H9 (cell line): Measurements from ENCODE around the gene TRPV5. TPM values are rescaled to one million over a fixed set of nuclear protein-coding genes. Genes with fewer than 3 reads are reported as not detected.

ENCODE experiments used
- DNase-seq: peaks from one replicate; pipeline ENCODE4 v3.0.0-alpha.2; 2017
- H2AFZ ChIP-seq: one replicate; pipeline ENCODE4 v1.6.1; 2013; ENCODE audit warnings: mild to moderate bottlenecking, low read length, control low read depth, moderate library complexity
- H2AK5ac ChIP-seq: 2 replicates; pipeline ENCODE4 v1.6.1; 2013; ENCODE audit warnings: low read length, control low read depth, mixed read lengths; ENCODE audit not compliant: insufficient read length
- H2BK120ac ChIP-seq: one replicate; pipeline ENCODE4 v1.6.1; 2013; ENCODE audit warnings: low read depth, mild to moderate bottlenecking, low read length, control low read depth, inconsistent platforms; ENCODE audit not compliant: poor library complexity, severe bottlenecking
- H2BK12ac ChIP-seq: 2 replicates; pipeline ENCODE4 v1.6.1; 2013; ENCODE audit warnings: low read length, control low read depth, mixed read lengths, low read depth; ENCODE audit not compliant: insufficient read length
- H2BK15ac ChIP-seq: 2 replicates; pipeline ENCODE4 v1.6.1; 2013; ENCODE audit warnings: low read depth, low read length, control low read depth
- H2BK20ac ChIP-seq: one replicate; pipeline ENCODE4 v1.6.1; 2013; ENCODE audit warnings: low read depth, mild to moderate bottlenecking, low read length, control low read depth, inconsistent platforms; ENCODE audit not compliant: poor library complexity, severe bottlenecking
- H2BK5ac ChIP-seq: 2 replicates; pipeline ENCODE4 v1.6.1; 2013; ENCODE audit warnings: low read length, control low read depth, mixed read lengths; ENCODE audit not compliant: insufficient read length
- H3K14ac ChIP-seq: 2 replicates; pipeline ENCODE4 v1.6.1; 2013; ENCODE audit warnings: low read length, control low read depth; ENCODE audit not compliant: insufficient read depth
- H3K18ac ChIP-seq: 2 replicates; pipeline ENCODE4 v1.6.1; 2013; ENCODE audit warnings: low read depth, mild to moderate bottlenecking, mixed read lengths, low read length, control low read depth; ENCODE audit not compliant: insufficient read length
- H3K23ac ChIP-seq: 2 replicates; pipeline ENCODE4 v1.6.1; 2013; ENCODE audit warnings: low read length, control low read depth, mixed read lengths, low read depth; ENCODE audit not compliant: insufficient read length
- H3K23me2 ChIP-seq: 2 replicates; pipeline ENCODE4 v1.6.1; 2013; ENCODE audit warnings: low read depth, mild to moderate bottlenecking, mixed read lengths, low read length, control low read depth; ENCODE audit not compliant: insufficient read length, poor library complexity, severe bottlenecking
- H3K27ac ChIP-seq: 2 replicates; pipeline ENCODE4 v1.5.1; 2013; ENCODE audit warnings: low read length, control low read depth, mixed read lengths, low read depth; ENCODE audit not compliant: insufficient read length
- H3K27me3 ChIP-seq: 2 replicates; pipeline ENCODE4 v1.6.1; 2013; ENCODE audit warnings: low read length, control low read depth, inconsistent platforms; ENCODE audit not compliant: insufficient read depth
- H3K4ac ChIP-seq: 2 replicates; pipeline ENCODE4 v1.6.1; 2013; ENCODE audit warnings: low read depth, mild to moderate bottlenecking, control low read depth, inconsistent platforms, low read length, moderate library complexity
- H3K4me1 ChIP-seq: 2 replicates; pipeline ENCODE4 v1.6.1; 2013; ENCODE audit warnings: low read length, control low read depth, inconsistent platforms; ENCODE audit not compliant: insufficient read depth
- H3K4me2 ChIP-seq: 2 replicates; pipeline ENCODE4 v1.6.1; 2013; ENCODE audit warnings: low read length, control low read depth, mixed read lengths; ENCODE audit not compliant: insufficient read length, insufficient read depth
- H3K56ac ChIP-seq: 2 replicates; pipeline ENCODE4 v1.6.1; 2013; ENCODE audit warnings: low read depth, mild to moderate bottlenecking, mixed read lengths, low read length, control low read depth; ENCODE audit not compliant: insufficient read length
- H3K79me1 ChIP-seq: 2 replicates; pipeline ENCODE4 v1.6.1; 2013; ENCODE audit warnings: low read depth, mild to moderate bottlenecking, moderate library complexity, low read length, control low read depth, inconsistent platforms; ENCODE audit not compliant: insufficient read depth, poor library complexity, severe bottlenecking
- H3K79me2 ChIP-seq: 2 replicates; pipeline ENCODE4 v1.6.1; 2013; ENCODE audit warnings: low read length, control low read depth, inconsistent platforms; ENCODE audit not compliant: insufficient read depth
- H3K9ac ChIP-seq: 2 replicates; pipeline ENCODE4 v1.6.1; 2013; ENCODE audit warnings: low read length, control low read depth, mixed read lengths; ENCODE audit not compliant: insufficient read length; ENCODE audit errors: extremely low read depth
- H3K9me3 ChIP-seq: one replicate; pipeline ENCODE4 v1.6.1; 2013; ENCODE audit warnings: low read depth, low read length, inconsistent platforms; ENCODE audit not compliant: control insufficient read depth
- H3T11ph ChIP-seq: one replicate; pipeline ENCODE4 v1.6.1; 2013; ENCODE audit warnings: mild to moderate bottlenecking, low read length, control low read depth, inconsistent platforms
- H4K20me1 ChIP-seq: one replicate; pipeline ENCODE4 v1.6.1; 2013; ENCODE audit not compliant: control insufficient read depth, insufficient read length, insufficient read depth
- H4K5ac ChIP-seq: 2 replicates; pipeline ENCODE4 v1.6.1; 2013; ENCODE audit warnings: low read depth, mild to moderate bottlenecking, mixed read lengths, low read length, control low read depth; ENCODE audit not compliant: insufficient read length
- H4K8ac ChIP-seq: replicated peaks from 2 replicates; pipeline ENCODE4 v1.6.1; 2013; ENCODE audit warnings: low read length, control low read depth, mixed read lengths, low read depth; ENCODE audit not compliant: insufficient read length
- H4K91ac ChIP-seq: 2 replicates; pipeline ENCODE4 v1.6.1; 2013; ENCODE audit warnings: low read depth, mild to moderate bottlenecking, moderate library complexity, mixed read lengths, low read length, control low read depth; ENCODE audit not compliant: insufficient read length
- H3K27ac Mint-ChIP-seq, 3 experiments: 2 replicates in 2 of 3; 3 replicates in 1 of 3; pipeline ENCODE4 v1.8.0; 2020 to 2021; ENCODE audit warnings: mixed read lengths in 3 of 3, mild to moderate bottlenecking in 1 of 3, moderate library complexity in 1 of 3
- H3K27me3 Mint-ChIP-seq: 2 replicates; pipeline ENCODE4 v1.8.0; 2021; ENCODE audit warnings: low read depth, mild to moderate bottlenecking, moderate library complexity, mixed read lengths
- H3K36me3 Mint-ChIP-seq, 3 experiments: 2 replicates in 2 of 3; 3 replicates in 1 of 3; pipeline ENCODE4 v1.8.0; 2020 to 2021; ENCODE audit warnings: low read depth in 3 of 3, mixed read lengths in 3 of 3; ENCODE audit not compliant: insufficient read depth in 1 of 3
- H3K4me1 Mint-ChIP-seq, 2 experiments: 2 replicates each; pipeline ENCODE4 v1.8.0; 2020; ENCODE audit warnings: mixed read lengths in 2 of 2
- H3K4me3 Mint-ChIP-seq, 2 experiments: 2 replicates in 1 of 2; 3 replicates in 1 of 2; pipeline ENCODE4 v1.8.0; 2020 to 2021; ENCODE audit warnings: mild to moderate bottlenecking in 2 of 2, mixed read lengths in 2 of 2, moderate library complexity in 1 of 2
- H3K9me3 Mint-ChIP-seq, 2 experiments: 2 replicates in 1 of 2; 3 replicates in 1 of 2; pipeline ENCODE4 v1.8.0; 2020; ENCODE audit warnings: mild to moderate bottlenecking in 2 of 2, mixed read lengths in 2 of 2, moderate library complexity in 1 of 2
- CTCF ChIP-seq: fragments of 200-600 bp; sonication (generic); conservative IDR thresholded peaks from 3 replicates; pipeline ENCODE4 v1.8.0; 2021; ENCODE audit warnings: antibody characterized with exemption, mild to moderate bottlenecking
- WGBS: extraction: QIAGEN DNeasy Blood & Tissue Kit; methylation state at CpG from one replicate; pipeline ENCODE4 v1.1.7; 2013; ENCODE audit warnings: missing lambda C conversion rate, low lambda C conversion rate, mixed read lengths; ENCODE audit not compliant: insufficient read length; ENCODE audit errors: extremely low coverage; 5-methylcytosine and 5-hydroxymethylcytosine counted together
- total RNA-seq: library from RNA; stranded (reverse); gene quantifications from 2 replicates; pipeline ENCODE4 v1.2.1, GENCODE V29; 2021

TRPV5 gene
- total RNA-seq, 1 experiment from 2014 or later = not detected

GRCh38 chr7:142897691-142898090 lies 35.9 kb downstream of the TRPV5 start:
- WGBS = no CpG with 5 or more reads among the region's 7 CpGs
- no peak overlapping the region for H3K18ac ChIP-seq
- H3K27ac ChIP-seq = no peak overlapping the region
- H3K9ac ChIP-seq = no peak overlapping the region
- H4K5ac ChIP-seq = no peak overlapping the region
- no peak overlapping the region for H3K23ac ChIP-seq
- H4K91ac ChIP-seq = no peak overlapping the region
- H2BK120ac ChIP-seq = no peak overlapping the region
- H4K8ac ChIP-seq = no peak overlapping the region
- no peaks in the 10 kb centered on the region for H3K79me2 ChIP-seq
- no peak overlapping the region for H2AK5ac ChIP-seq
- no peak overlapping the region for H3K4me2 ChIP-seq
- no peak overlapping the region for H3K4ac ChIP-seq
- H3T11ph ChIP-seq = no peak overlapping the region
- no peaks in the 10 kb centered on the region for H4K20me1 ChIP-seq
- H3K23me2 ChIP-seq = no peaks in the 10 kb centered on the region
- no peak overlapping the region for H2BK15ac ChIP-seq
- H3K27me3 Mint-ChIP-seq = peaks cover 18% of the 10 kb centered on the region
- no peak overlapping the region for H2AFZ ChIP-seq
- no peak overlapping the region for H3K27ac Mint-ChIP-seq
- H3K4me1 ChIP-seq = no peaks in the 10 kb centered on the region; the same call in 1 of the 2 replicates
- H3K4me3 Mint-ChIP-seq = no peak overlapping the region
- TF ChIP-seq CTCF = no peak
- no peak overlapping the region for H2BK12ac ChIP-seq
- H2BK20ac ChIP-seq = no peak overlapping the region
- peaks cover 0 to 8% of the 10 kb centered on the region in 2 experiments; a peak in 3 of 5 replicates for H3K9me3 Mint-ChIP-seq
- no peaks in the 10 kb centered on the region for H3K9me3 ChIP-seq
- no peak overlapping the region for H3K56ac ChIP-seq
- DNase-seq = no peak
- no peak overlapping the region; the same call in 1 of the 2 replicates for H3K14ac ChIP-seq
- H3K27me3 ChIP-seq = no peaks in the 10 kb centered on the region
- peaks cover 22 to 28% of the 10 kb centered on the region in 2 experiments for H3K4me1 Mint-ChIP-seq
- no peak overlapping the region for H2BK5ac ChIP-seq
- peaks cover 0 to 6% (median 0%) of the 10 kb centered on the region in 3 experiments; a peak in 1 of 7 replicates for H3K36me3 Mint-ChIP-seq
- no peaks in the 10 kb centered on the region for H3K79me1 ChIP-seq
